CD4-positive, CD25-positive, alpha-beta regulatory T cell (primary cell): ENCODE data around the gene C1orf141. TPM values are rescaled to one million over a fixed set of nuclear protein-coding genes. Genes with fewer than 3 reads are reported as not detected.

ENCODE experiments used
- ATAC-seq, 2 donors: fragments of 150-1000 bp; cut with Tn5 transposase; one replicate each; pipeline ENCODE4 v1.10.0; 2021; ENCODE audit warnings: low read depth in 2 of 2, moderate number of reproducible peaks in 2 of 2, moderate library complexity in 1 of 2
- DNase-seq, 3 donors: peaks; one replicate each; pipeline versions ENCODE4 v3.0.0 to v3.0.0-alpha.2; 2012 to 2022; ENCODE audit warnings: mixed read lengths in 1 of 3
- H3K27ac ChIP-seq: one replicate; pipeline ENCODE4 v1.7.0; 2013; ENCODE audit warnings: mild to moderate bottlenecking, low read length; ENCODE audit not compliant: insufficient read depth, poor library complexity, severe bottlenecking
- H3K27me3 ChIP-seq: one replicate; pipeline ENCODE4 v1.7.0; 2013; ENCODE audit warnings: low read length; ENCODE audit not compliant: control insufficient read depth, insufficient read depth
- H3K36me3 ChIP-seq: one replicate; pipeline ENCODE4 v1.7.0; 2013; ENCODE audit warnings: mild to moderate bottlenecking, low read length, moderate library complexity; ENCODE audit not compliant: control insufficient read depth, insufficient read depth
- H3K4me1 ChIP-seq: 2 replicates; pipeline ENCODE4 v1.7.0; 2013; ENCODE audit warnings: mild to moderate bottlenecking, low read length; ENCODE audit not compliant: insufficient read depth, control insufficient read depth, poor library complexity, severe bottlenecking
- H3K4me3 ChIP-seq: one replicate; pipeline ENCODE4 v1.7.0; 2013; ENCODE audit warnings: low read depth, mild to moderate bottlenecking, low read length, moderate library complexity
- H3K9me3 ChIP-seq, 2 experiments: 1 replicate in 1 of 2; 2 replicates in 1 of 2; pipeline ENCODE4 v1.7.0; 2013; ENCODE audit warnings: low read length in 2 of 2, mild to moderate bottlenecking in 1 of 2, moderate library complexity in 1 of 2; ENCODE audit not compliant: control insufficient read depth in 2 of 2
- H3K27ac Mint-ChIP-seq, 3 donors: one replicate each; pipeline ENCODE4 v1.8.0; 2020 to 2022; ENCODE audit warnings: mild to moderate bottlenecking in 3 of 3, mixed read lengths in 3 of 3, moderate library complexity in 2 of 3
- H3K27me3 Mint-ChIP-seq: one replicate; pipeline ENCODE4 v1.8.0; 2022; ENCODE audit warnings: mild to moderate bottlenecking, mixed read lengths
- H3K36me3 Mint-ChIP-seq: one replicate; pipeline ENCODE4 v1.8.0; 2020; ENCODE audit warnings: mixed read lengths
- H3K4me1 Mint-ChIP-seq, 4 donors: one replicate each; pipeline ENCODE4 v1.8.0; 2020 to 2022; ENCODE audit warnings: mixed read lengths in 4 of 4, mild to moderate bottlenecking in 1 of 4
- H3K4me3 Mint-ChIP-seq, 4 donors: one replicate each; pipeline ENCODE4 v1.8.0; 2020 to 2022; ENCODE audit warnings: mild to moderate bottlenecking in 4 of 4, mixed read lengths in 4 of 4, moderate library complexity in 3 of 4
- H3K9me3 Mint-ChIP-seq, 7 donors: one replicate each; pipeline ENCODE4 v1.8.0; 2020 to 2022; ENCODE audit warnings: mixed read lengths in 7 of 7, mild to moderate bottlenecking in 3 of 7, moderate library complexity in 2 of 7
- polyA plus RNA-seq, 4 donors: library from polyadenylated mRNA; unstranded; fragments of 300-500 nt; fragmentation: Illumina TruSeq; gene quantifications; one replicate each; pipeline ENCODE4 v1.2.3, GENCODE V29; 2021
- total RNA-seq: library from RNA; stranded (reverse); gene quantifications from one replicate; pipeline ENCODE4 v1.2.3, GENCODE V29; 2022

Gene C1orf141
- total and polyA plus RNA-seq, 5 donors from 2014 or later: not detected

DNA sequence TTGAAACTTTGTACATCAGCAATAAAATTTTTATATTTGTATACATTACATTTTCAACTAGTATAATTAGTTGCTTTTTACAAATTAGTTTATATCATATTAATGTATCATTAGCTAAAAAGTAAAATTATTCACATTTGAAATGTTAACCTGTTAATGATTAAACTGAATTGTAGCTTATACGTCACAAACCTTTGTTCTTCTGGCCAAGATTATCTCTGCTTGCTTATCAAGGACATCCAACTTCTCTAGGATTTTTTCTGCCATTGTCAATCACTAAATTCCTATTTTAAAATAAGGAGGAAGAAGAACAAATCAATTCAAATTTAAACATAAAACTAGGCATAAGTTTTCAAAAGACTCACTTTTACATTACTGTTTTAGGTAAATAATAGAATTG is 7.8 kb downstream of the C1orf141 start:
- Histone ChIP-seq H3K27me3 (no peaks in the 10 kb centered on the region), H3K9me3 (no peaks in the 10 kb centered on the region), H3K27ac (no peak overlapping the region), H3K36me3 (no peaks in the 10 kb centered on the region), H3K4me1 (no peaks in the 10 kb centered on the region), H3K4me3 (no peak overlapping the region)
- no peak for ATAC-seq
- no peak for DNase-seq
- Mint-ChIP-seq H3K27ac (no peak overlapping the region), H3K9me3 (no peaks in the 10 kb centered on the region), H3K36me3 (no peaks in the 10 kb centered on the region), H3K4me1 (no peaks in the 10 kb centered on the region), H3K27me3 (no peaks in the 10 kb centered on the region), H3K4me3 (no peak overlapping the region)

GRCh38 chr1:67126111-67126746 is 8.5 kb downstream of the C1orf141 start:
- H3K27me3 Mint-ChIP-seq: no peaks in the 10 kb centered on the region
- H3K27ac Mint-ChIP-seq: no peak overlapping the region
- ATAC-seq (no peak), DNase-seq (no peak)
- Histone ChIP-seq H3K4me3 (no peak overlapping the region), H3K9me3 (no peaks in the 10 kb centered on the region), H3K27ac (no peak overlapping the region), H3K4me1 (no peaks in the 10 kb centered on the region), H3K36me3 (no peaks in the 10 kb centered on the region), H3K27me3 (no peaks in the 10 kb centered on the region)
- no peaks in the 10 kb centered on the region for H3K9me3 Mint-ChIP-seq
- H3K36me3 Mint-ChIP-seq: no peaks in the 10 kb centered on the region
- H3K4me3 Mint-ChIP-seq: no peak overlapping the region
- H3K4me1 Mint-ChIP-seq: no peaks in the 10 kb centered on the region

GRCh38 chr1:67124455-67124854 is 10.3 kb downstream of the C1orf141 start:
- H3K36me3 ChIP-seq: no peaks in the 10 kb centered on the region
- H3K27ac ChIP-seq: no peak overlapping the region
- no peaks in the 10 kb centered on the region for H3K4me1 ChIP-seq
- no peak for ATAC-seq
- no peak overlapping the region for H3K4me3 Mint-ChIP-seq
- H3K4me1 Mint-ChIP-seq: no peaks in the 10 kb centered on the region
- no peaks in the 10 kb centered on the region for H3K27me3 ChIP-seq
- DNase-seq: no peak
- peak overlapping the region in 1 of 3 donors; percentile 52 for H3K27ac Mint-ChIP-seq
- H3K36me3 Mint-ChIP-seq: no peaks in the 10 kb centered on the region
- H3K4me3 ChIP-seq: no peak overlapping the region
- no peaks in the 10 kb centered on the region for H3K9me3 ChIP-seq
- H3K9me3 Mint-ChIP-seq: no peaks in the 10 kb centered on the region
- H3K27me3 Mint-ChIP-seq: no peaks in the 10 kb centered on the region

GRCh38 chr1:67120855-67121619 is 13.7 kb downstream of the C1orf141 start:
- Histone ChIP-seq H3K27ac (no peak overlapping the region), H3K36me3 (no peaks in the 10 kb centered on the region), H3K27me3 (no peaks in the 10 kb centered on the region), H3K4me3 (no peak overlapping the region), H3K4me1 (no peaks in the 10 kb centered on the region), H3K9me3 (no peaks in the 10 kb centered on the region)
- no peak overlapping the region for H3K4me3 Mint-ChIP-seq
- ATAC-seq: no peak
- DNase-seq: no peak
- no peaks in the 10 kb centered on the region for H3K9me3 Mint-ChIP-seq
- H3K27me3 Mint-ChIP-seq: no peaks in the 10 kb centered on the region
- peaks cover 0 to 4% (median 0%) of the 10 kb centered on the region in 4 donors for H3K4me1 Mint-ChIP-seq
- H3K36me3 Mint-ChIP-seq: no peaks in the 10 kb centered on the region
- H3K27ac Mint-ChIP-seq: no peak overlapping the region

DNA sequence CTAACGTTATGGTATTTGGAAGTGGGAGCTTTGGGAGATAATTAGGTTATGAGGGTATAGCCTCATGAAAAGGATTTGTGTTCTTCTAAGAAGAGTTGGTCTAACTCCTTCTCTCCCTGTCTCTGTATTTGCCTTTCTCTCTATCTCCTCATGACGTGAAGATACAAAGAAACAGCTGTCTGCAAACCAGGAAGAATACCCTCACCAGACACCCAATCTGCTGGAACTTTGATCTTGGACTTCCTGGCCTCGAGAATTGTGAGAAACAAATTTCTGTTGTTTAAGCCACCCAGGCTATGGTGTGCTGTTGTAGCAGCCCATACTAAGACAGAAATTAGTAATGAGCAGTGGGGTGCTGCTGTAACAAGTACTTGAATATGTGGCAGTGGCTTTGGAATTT is 16.1 kb downstream of the C1orf141 start:
- Mint-ChIP-seq H3K27me3 (no peaks in the 10 kb centered on the region), H3K4me3 (no peak overlapping the region), H3K4me1 (peaks cover 0 to 4% (median 0%) of the 10 kb centered on the region in 4 donors), H3K27ac (no peak overlapping the region), H3K36me3 (no peaks in the 10 kb centered on the region), H3K9me3 (peaks cover 0 to 9% (median 3%) of the 10 kb centered on the region in 7 donors)
- Histone ChIP-seq H3K4me1 (no peaks in the 10 kb centered on the region), H3K36me3 (no peaks in the 10 kb centered on the region), H3K4me3 (no peak overlapping the region), H3K27me3 (no peaks in the 10 kb centered on the region), H3K9me3 (peaks cover 7 to 10% of the 10 kb centered on the region in 2 experiments), H3K27ac (no peak overlapping the region)
- no peak for ATAC-seq
- DNase-seq: no peak

DNA sequence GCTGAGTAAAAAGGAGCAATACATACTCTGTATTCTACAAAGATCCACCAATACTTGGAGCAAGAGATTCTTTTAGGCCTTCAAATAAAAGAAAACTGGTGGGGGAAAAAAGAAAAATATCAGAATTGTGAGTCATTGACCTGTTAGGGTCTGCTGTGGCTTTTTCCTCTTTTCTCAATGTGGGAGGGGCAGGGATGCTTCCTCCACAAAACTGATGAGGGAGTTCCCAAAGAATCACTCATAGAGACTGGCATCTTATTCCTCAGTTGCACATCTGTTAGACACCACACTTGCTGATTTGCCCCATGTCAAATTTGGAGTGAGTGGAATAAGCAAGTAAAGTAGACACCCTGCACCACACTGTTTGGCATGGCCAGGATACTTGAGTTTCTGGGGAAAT is 16.6 kb downstream of the C1orf141 start:
- no peaks in the 10 kb centered on the region for H3K27me3 ChIP-seq
- ATAC-seq (no peak), DNase-seq (no peak)
- H3K4me3 Mint-ChIP-seq: no peak overlapping the region
- no peaks in the 10 kb centered on the region for H3K36me3 ChIP-seq
- peak overlapping the region in 1 of 3 donors; percentile 16 for H3K27ac Mint-ChIP-seq
- no peaks in the 10 kb centered on the region for H3K36me3 Mint-ChIP-seq
- peaks cover 0 to 4% (median 0%) of the 10 kb centered on the region in 4 donors for H3K4me1 Mint-ChIP-seq
- H3K4me3 ChIP-seq: no peak overlapping the region
- H3K4me1 ChIP-seq: no peaks in the 10 kb centered on the region
- no peaks in the 10 kb centered on the region for H3K27me3 Mint-ChIP-seq
- H3K9me3 ChIP-seq: peaks cover 9 to 14% of the 10 kb centered on the region in 2 experiments
- H3K27ac ChIP-seq: no peak overlapping the region
- H3K9me3 Mint-ChIP-seq: peaks cover 0 to 9% (median 3%) of the 10 kb centered on the region in 7 donors

DNA sequence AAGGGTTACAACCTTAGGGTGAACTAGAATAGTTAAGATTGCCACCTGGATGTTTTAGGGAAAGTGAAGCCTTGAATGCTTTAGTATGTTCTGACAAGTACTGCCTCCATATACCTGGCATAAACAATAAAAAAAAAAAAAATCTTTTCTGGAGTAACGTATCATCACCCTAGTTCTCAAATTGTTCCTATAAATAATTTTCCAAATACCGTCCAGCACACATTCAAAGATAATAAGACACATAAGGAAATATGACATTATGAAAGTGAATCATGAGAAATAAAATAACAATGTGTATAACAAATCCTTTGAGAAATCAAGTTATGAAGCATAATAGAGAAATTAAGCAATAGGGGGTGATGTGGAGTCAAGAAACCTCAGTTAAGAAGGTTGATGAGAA is 20.6 kb downstream of the C1orf141 start:
- Mint-ChIP-seq H3K9me3 (peaks cover 0 to 9% (median 3%) of the 10 kb centered on the region in 7 donors), H3K4me1 (peaks cover 0 to 4% (median 0%) of the 10 kb centered on the region in 4 donors), H3K4me3 (no peak overlapping the region), H3K27ac (no peak overlapping the region), H3K27me3 (no peaks in the 10 kb centered on the region), H3K36me3 (no peaks in the 10 kb centered on the region)
- no peak for ATAC-seq
- Histone ChIP-seq H3K4me3 (no peak overlapping the region), H3K36me3 (no peaks in the 10 kb centered on the region), H3K4me1 (no peaks in the 10 kb centered on the region), H3K27ac (no peak overlapping the region), H3K9me3 (peaks cover 9 to 14% of the 10 kb centered on the region in 2 experiments), H3K27me3 (no peaks in the 10 kb centered on the region)
- DNase-seq: no peak
